Loucy (cell line): ENCODE results near the gene TRMT44.

Experiments used
- EZH2phosphoT487 ChIP-seq: fragments of 200-600 bp; IDR thresholded peaks from 2 replicates; pipeline ENCODE4 v1.6.1; 2018; ENCODE audit warnings: antibody characterized with exemption, mild to moderate bottlenecking, moderate library complexity, borderline replicate concordance
- TF ChIP-seq, protein P1 (sequence below): fragments of 200-600 bp; sonication (generic); conservative IDR thresholded peaks from 2 replicates; pipeline ENCODE4 v1.5.1; 2014; ENCODE audit warnings: mild to moderate bottlenecking, antibody characterized with exemption, low read length

DNA sequence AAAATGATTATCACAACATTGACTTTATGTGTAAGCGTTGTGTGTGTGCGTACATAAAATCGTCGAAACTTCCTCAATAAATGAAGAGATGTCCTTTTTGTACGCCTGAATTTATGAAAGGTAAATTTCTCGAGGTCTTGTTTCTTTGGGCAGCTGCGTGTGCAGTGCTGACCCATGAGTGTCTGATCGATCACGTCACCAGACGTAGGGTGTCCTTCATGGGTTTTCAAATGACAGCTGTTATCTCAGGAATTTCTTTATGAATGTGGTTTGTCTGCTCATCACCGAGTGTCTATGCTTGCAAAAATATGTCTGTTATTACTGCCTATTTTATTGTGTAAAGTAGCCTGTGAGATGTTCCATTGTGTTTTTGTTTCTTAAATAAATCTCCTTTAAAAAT is 71.9 kb downstream of the TRMT44 start:
- TF ChIP-seq, protein P1, sequence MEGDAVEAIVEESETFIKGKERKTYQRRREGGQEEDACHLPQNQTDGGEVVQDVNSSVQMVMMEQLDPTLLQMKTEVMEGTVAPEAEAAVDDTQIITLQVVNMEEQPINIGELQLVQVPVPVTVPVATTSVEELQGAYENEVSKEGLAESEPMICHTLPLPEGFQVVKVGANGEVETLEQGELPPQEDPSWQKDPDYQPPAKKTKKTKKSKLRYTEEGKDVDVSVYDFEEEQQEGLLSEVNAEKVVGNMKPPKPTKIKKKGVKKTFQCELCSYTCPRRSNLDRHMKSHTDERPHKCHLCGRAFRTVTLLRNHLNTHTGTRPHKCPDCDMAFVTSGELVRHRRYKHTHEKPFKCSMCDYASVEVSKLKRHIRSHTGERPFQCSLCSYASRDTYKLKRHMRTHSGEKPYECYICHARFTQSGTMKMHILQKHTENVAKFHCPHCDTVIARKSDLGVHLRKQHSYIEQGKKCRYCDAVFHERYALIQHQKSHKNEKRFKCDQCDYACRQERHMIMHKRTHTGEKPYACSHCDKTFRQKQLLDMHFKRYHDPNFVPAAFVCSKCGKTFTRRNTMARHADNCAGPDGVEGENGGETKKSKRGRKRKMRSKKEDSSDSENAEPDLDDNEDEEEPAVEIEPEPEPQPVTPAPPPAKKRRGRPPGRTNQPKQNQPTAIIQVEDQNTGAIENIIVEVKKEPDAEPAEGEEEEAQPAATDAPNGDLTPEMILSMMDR, result no peak
- TF ChIP-seq EZH2phosphoT487, result no peak
